Endothelial cell (in vitro differentiated cells): Measurements from ENCODE around the gene MAP3K5. TPM values are rescaled to one million over a fixed set of nuclear protein-coding genes. Genes with fewer than 3 reads are reported as not detected.

Source experiments
- DNase-seq: peaks from one replicate; pipeline ENCODE4 v3.0.0; 2021; ENCODE audit warnings: low spot score
- H3K27ac Mint-ChIP-seq: one replicate; pipeline ENCODE4 v1.8.0; 2021; ENCODE audit warnings: mixed read lengths, inconsistent platforms; ENCODE audit not compliant: unreplicated experiment
- H3K27me3 Mint-ChIP-seq: one replicate; pipeline ENCODE4 v1.8.0; 2021; ENCODE audit warnings: mild to moderate bottlenecking, moderate library complexity, mixed read lengths, inconsistent platforms; ENCODE audit not compliant: unreplicated experiment
- H3K36me3 Mint-ChIP-seq: one replicate; pipeline ENCODE4 v1.8.0; 2021; ENCODE audit warnings: mild to moderate bottlenecking, low read depth, mixed read lengths, inconsistent platforms; ENCODE audit not compliant: unreplicated experiment
- H3K4me1 Mint-ChIP-seq: one replicate; pipeline ENCODE4 v1.8.0; 2021; ENCODE audit warnings: mild to moderate bottlenecking, mixed read lengths, inconsistent platforms; ENCODE audit not compliant: unreplicated experiment
- H3K4me3 Mint-ChIP-seq: one replicate; pipeline ENCODE4 v1.8.0; 2021; ENCODE audit warnings: mild to moderate bottlenecking, mixed read lengths, inconsistent platforms; ENCODE audit not compliant: unreplicated experiment
- H3K9me3 Mint-ChIP-seq: one replicate; pipeline ENCODE4 v1.8.0; 2021; ENCODE audit warnings: mixed read lengths, inconsistent platforms; ENCODE audit not compliant: unreplicated experiment
- total RNA-seq: library from RNA; stranded (reverse); fragmentation: NEBNext Ultra II Directional; extraction: Animal tissue kit (Norgen Biotek cat#: 25700); gene quantifications from one replicate; pipeline ENCODE4 v1.2.1, GENCODE V29; 2021; ENCODE audit not compliant: unreplicated experiment
- TF ChIP-seq, protein P1 (sequence below): fragments of 200-600 bp; sonication (generic); IDR thresholded peaks from one replicate; pipeline ENCODE4 v1.5.0; 2021; ENCODE audit warnings: antibody characterized with exemption; ENCODE audit not compliant: unreplicated experiment

MAP3K5 gene
- total RNA-seq, 1 donor from 2014 or later = 0.33 TPM

DNA sequence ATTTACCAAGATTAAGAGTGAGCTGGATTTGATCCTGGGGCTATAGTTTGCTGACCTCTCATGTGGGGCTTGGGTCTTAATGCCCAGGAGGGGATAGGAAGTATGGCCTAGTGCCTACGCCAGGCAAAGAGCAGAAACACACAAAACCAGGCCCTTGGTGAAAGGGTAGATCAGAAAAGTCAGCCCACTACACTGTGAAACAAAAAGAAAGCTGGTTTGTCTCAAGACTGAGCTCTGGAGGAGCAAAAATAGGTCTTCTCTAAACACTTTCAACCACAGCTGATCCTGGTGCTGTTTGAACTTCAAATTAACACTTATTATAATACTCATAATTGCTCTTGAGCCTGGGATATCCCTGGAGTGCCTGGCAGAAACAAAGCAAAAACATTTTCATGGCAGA lies 167.0 kb downstream of the MAP3K5 start:
- Mint-ChIP-seq H3K27me3 (peaks cover 2% of the 10 kb centered on the region), H3K4me1 (no peaks in the 10 kb centered on the region), H3K9me3 (no peaks in the 10 kb centered on the region), H3K4me3 (no peak overlapping the region), H3K36me3 (no peaks in the 10 kb centered on the region), H3K27ac (no peak overlapping the region)
- TF ChIP-seq, protein P1, sequence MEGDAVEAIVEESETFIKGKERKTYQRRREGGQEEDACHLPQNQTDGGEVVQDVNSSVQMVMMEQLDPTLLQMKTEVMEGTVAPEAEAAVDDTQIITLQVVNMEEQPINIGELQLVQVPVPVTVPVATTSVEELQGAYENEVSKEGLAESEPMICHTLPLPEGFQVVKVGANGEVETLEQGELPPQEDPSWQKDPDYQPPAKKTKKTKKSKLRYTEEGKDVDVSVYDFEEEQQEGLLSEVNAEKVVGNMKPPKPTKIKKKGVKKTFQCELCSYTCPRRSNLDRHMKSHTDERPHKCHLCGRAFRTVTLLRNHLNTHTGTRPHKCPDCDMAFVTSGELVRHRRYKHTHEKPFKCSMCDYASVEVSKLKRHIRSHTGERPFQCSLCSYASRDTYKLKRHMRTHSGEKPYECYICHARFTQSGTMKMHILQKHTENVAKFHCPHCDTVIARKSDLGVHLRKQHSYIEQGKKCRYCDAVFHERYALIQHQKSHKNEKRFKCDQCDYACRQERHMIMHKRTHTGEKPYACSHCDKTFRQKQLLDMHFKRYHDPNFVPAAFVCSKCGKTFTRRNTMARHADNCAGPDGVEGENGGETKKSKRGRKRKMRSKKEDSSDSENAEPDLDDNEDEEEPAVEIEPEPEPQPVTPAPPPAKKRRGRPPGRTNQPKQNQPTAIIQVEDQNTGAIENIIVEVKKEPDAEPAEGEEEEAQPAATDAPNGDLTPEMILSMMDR = no peak
- DNase-seq = no peak

DNA sequence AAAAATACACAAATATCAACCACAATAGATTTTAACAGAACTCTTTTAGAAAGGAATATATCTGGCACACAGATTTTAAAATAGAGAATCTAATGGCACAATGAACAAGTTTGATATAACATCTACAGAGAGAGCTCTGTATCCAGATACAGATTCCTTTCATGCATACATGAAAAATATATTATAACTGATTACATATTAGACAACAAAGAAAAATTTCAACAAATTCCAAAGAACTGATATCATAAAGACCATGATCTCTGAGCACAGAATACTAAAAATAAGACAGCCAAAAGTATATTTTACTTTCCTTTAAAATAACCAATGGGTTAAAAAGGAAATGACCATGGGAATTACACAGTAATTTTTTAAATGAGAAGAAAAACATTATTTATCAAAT lies 167.9 kb downstream of the MAP3K5 start:
- Mint-ChIP-seq H3K36me3 (no peaks in the 10 kb centered on the region), H3K4me1 (no peaks in the 10 kb centered on the region), H3K27me3 (peaks cover 2% of the 10 kb centered on the region), H3K4me3 (no peak overlapping the region), H3K9me3 (no peaks in the 10 kb centered on the region), H3K27ac (no peak overlapping the region)
- TF ChIP-seq, protein P1 = no peak
- DNase-seq = no peak

DNA sequence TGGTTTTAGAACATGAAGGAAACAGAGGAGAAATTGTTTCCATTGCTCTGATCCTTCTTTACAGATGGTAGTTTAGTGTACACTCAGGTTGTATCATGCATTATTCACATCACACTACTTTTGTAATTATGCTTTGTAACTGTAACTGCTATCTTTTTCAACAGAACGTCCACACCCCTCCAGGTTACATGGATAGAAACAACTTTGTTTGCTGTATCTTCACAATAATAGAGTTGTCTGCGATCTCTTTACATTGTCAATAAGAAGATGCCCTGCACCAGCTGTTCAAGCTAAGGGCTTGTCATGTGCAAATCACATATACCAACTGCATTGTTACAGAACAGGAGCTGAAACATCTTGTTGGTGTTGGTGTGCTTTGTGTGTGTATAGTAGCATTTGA lies 174.2 kb downstream of the MAP3K5 start:
- H3K4me3 Mint-ChIP-seq = no peak overlapping the region
- TF ChIP-seq, protein P1 = no peak
- DNase-seq = no peak
- H3K36me3 Mint-ChIP-seq = no peaks in the 10 kb centered on the region
- no peaks in the 10 kb centered on the region for H3K27me3 Mint-ChIP-seq
- H3K27ac Mint-ChIP-seq = no peak overlapping the region
- H3K9me3 Mint-ChIP-seq = no peaks in the 10 kb centered on the region
- H3K4me1 Mint-ChIP-seq = no peaks in the 10 kb centered on the region

DNA sequence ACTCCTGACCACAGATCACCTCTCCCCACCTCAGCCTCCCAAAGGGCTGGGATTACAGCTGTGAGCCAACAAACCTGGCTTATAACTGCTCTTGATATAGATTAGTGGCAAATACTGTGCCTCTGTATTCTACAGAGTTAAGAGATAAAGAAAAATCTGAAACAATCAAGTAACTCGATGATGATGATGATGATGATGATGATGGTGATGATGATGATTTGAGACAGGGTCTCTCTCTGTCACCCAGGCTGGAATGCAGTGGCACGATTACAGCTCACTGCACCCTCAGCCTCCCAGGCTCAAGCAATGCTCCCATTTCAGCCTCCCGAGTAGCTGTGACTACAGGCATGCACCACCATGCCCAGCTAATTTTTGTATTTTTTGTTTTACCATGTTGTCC lies 175.8 kb downstream of the MAP3K5 start:
- H3K36me3 Mint-ChIP-seq = no peaks in the 10 kb centered on the region
- no peak overlapping the region for H3K27ac Mint-ChIP-seq
- H3K27me3 Mint-ChIP-seq = no peaks in the 10 kb centered on the region
- H3K4me1 Mint-ChIP-seq = no peaks in the 10 kb centered on the region
- no peak for DNase-seq
- no peaks in the 10 kb centered on the region for H3K9me3 Mint-ChIP-seq
- TF ChIP-seq, protein P1 = no peak
- no peak overlapping the region for H3K4me3 Mint-ChIP-seq

DNA sequence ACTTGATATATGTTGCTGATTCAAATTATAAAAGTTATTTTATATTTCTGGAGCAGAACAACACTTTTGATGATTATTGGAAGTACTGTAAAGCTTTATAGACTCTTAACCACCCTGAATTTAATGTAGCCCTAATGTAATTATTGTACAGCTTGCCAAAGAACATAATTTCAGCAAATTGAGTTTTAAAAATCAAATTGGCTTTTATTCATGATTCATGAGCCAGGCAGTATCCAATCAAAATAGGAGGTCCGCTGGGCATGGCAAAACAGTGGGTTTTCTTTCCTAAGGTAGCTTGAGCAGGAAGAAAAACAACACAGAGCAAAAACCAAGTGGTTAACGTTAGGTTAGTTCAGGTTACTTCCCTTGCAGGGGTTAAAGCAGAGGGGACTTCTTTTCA lies 177.3 kb downstream of the MAP3K5 start:
- no peak overlapping the region for H3K27ac Mint-ChIP-seq
- no peak overlapping the region for H3K4me3 Mint-ChIP-seq

More for the DNA sequence above, 177.3 kb downstream of the MAP3K5 start:
- Mint-ChIP-seq H3K9me3 (no peaks in the 10 kb centered on the region), H3K27me3 (no peaks in the 10 kb centered on the region), H3K4me1 (peaks cover 6% of the 10 kb centered on the region), H3K36me3 (no peaks in the 10 kb centered on the region)
- TF ChIP-seq, protein P1 = no peak
- no peak for DNase-seq
